CD4-positive, alpha-beta T cell treated with Interleukin-2 at 100 ng/mL for 4 hours (primary cell): ENCODE results near the gene ANKRD36C.
"Not testable (repeated sequence)": the region's sequence is repeated elsewhere in the genome, so short reads cannot be mapped to it uniquely, and the experiment has no call there.

Experiments
- DNase-seq: peaks from one replicate; pipeline ENCODE4 v3.0.0-alpha.2; 2020; ENCODE audit warnings: low spot score

Gene ANKRD36C

DNA sequence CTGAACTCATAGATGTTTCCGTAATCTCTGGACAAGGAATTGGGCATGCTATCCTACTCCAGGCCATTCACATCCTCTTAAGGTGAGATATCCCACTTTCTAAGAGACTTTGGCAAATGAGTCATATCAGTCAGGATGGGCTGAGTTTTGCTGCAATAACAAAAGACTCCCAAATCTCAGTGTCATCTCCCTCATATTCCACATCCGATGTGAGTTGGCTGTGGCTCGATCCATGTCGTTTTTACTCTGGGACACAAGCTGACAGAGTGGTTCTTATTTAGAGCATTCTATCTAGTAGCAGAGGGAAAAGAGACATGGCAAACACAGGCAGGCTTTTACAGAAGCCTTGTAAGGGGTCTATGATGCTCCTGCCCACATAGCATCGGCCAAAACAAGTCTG is 14.6 kb upstream of the ANKRD36C start:
- not testable (repeated sequence) for DNase-seq

- peak; percentile 80 for DNase-seq
Measured at GRCh38 chr2:95992520-95993272, 1.1 kb upstream of the ANKRD36C start.

DNA sequence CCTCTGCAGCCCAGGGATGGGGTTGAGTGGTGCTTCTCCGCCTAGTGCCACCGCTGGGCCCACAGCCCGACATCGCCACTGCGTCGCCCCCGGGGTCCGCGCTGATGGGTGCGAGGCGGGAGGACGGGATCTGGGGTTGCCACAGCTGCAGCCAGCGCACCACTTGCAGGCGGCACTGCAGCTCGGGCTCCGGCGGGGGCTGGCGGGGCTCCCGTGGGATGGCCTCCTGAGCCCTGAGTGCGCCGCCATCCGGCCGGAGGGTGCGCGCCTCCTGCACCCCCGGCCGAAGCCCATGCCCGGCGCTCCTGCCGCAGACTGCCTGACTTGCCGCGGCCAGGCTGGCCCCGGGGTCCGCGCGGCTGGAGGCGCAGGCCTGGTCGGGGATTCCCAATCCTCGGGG is 478 bp upstream of the ANKRD36C start:
- peak; percentile 26 for DNase-seq

DNA sequence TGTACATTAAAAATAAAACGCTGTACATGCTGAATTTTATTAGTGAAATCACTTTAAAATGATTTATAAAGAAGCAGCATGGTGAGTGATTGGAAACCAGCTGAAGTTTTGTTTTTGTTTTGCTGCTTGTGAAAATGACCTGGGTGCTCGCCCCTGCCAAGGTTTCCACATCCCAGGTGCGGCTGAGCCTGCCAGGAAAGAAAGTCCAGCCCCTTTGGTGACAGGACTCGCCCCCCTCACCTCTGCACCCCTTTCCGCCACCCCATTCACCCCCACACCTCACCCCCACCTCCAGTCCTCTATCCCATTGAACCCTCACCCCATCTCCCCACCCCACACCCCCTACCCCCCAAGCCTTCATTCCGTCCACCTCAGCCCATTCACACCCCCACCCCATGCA is 740 bp downstream of the ANKRD36C start:
- not testable (repeated sequence) for DNase-seq

GRCh38 chr2:95951662-95952061 is 40.0 kb downstream of the ANKRD36C start:
- DNase-seq = not testable (repeated sequence)

DNA sequence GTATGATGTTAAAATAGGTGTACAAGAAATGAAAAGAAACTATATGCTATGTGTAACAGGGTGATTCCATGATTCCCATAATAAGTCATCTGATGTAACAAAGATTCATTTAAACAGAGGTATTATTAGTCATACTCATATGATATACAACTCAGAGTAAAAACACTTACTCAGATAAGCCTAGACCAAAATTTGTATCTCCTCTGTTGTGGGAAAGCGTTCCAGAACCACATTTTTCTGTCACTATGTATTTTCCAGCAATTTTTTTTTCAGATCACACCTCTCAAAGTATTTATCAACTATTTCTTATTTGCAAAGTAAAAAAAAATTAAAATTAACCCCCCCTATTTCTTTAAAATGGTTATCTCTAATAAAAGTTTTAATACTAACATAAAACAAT is 43.6 kb downstream of the ANKRD36C start:
- DNase-seq = not testable (repeated sequence)

DNA sequence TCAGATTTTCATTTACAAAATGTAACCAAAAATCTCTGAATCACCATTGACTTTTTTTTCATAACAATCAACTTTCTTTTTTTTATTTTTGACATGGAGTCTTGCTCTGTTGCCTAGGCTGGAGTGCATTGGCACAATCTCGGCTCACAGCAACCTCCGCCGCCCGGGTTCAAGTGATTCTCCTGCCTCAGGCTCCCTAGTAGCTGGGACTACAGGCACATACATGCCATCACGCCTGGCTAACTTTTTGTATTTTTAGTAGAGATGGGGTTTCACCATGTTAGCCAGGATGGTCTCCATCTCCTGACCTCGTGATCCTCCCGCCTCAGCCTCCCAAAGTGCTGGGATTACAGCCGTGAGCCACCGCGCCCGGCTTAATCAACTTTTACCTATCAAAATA is 51.7 kb downstream of the ANKRD36C start:
- DNase-seq = not testable (repeated sequence)

- not testable (repeated sequence) for DNase-seq
Measured at GRCh38 chr2:95930740-95931139, 60.9 kb downstream of the ANKRD36C start.

- not testable (repeated sequence) for DNase-seq
Measured at GRCh38 chr2:95917007-95917406, 74.6 kb downstream of the ANKRD36C start.

- DNase-seq = not testable (repeated sequence)
Measured at GRCh38 chr2:95915131-95915530, 76.5 kb downstream of the ANKRD36C start.

GRCh38 chr2:95911431-95911830 is 80.2 kb downstream of the ANKRD36C start:
- DNase-seq = not testable (repeated sequence)

DNA sequence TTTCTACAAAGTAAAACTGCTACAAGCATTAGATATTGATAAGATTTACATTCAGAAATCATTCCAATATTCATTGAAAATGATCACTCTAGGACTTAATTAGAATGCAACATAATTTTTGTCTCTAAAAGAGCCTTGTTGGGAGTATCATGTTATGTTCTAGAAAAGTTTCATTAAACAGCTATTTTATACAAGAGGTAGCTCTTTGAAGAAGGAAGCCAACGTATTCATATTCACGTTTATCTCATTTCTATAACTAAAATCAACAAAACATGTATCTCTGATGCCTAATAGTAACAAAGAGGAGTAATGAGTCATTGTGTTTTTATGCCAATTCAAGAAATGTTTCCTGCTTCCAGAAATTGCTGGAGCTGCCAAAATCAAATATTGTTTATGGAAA is 97.2 kb downstream of the ANKRD36C start:
- not testable (repeated sequence) for DNase-seq

DNA sequence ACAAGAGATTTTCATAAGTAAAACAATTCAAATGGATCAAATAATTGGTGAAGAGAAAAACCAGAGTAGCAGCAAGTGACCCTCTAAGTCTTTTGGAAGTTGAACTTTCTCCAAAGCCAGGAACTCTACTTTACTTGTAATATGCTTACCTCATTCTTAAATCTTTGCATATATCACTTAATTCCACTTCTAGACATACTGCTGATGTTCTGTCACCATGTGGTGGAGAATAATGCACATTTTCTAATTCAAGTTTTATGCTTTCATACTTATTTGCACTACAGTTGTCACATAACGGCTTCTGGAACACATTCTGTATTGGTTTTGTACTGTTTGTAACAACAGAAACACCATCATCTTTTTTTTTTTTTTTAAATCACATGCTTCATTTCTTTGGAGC is 123.7 kb downstream of the ANKRD36C start:
- not testable (repeated sequence) for DNase-seq

GRCh38 chr2:95867047-95867677 is 124.5 kb downstream of the ANKRD36C start:
- not testable (repeated sequence) for DNase-seq

- DNase-seq = not testable (repeated sequence)
Measured at GRCh38 chr2:95862121-95862520, 129.5 kb downstream of the ANKRD36C start.

DNA sequence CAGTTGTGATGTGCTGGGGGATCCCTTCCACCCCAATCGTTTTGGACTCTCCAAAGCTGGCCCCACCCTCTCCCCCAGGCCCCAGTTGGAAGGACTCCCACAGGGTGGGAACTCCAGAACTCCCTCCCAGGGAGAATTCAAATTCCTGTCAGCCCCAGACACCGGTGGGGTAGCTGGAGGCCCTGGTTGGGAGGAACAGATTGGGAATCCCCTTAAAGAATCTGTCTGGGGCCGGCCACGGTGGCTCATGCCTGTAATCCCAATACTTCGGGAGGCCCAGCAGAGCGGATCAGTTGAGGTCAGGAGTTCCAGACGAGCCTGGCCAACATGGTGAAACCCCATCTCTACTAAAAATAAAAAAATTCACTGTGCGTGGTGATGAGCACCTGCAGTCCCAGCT is 155.5 kb downstream of the ANKRD36C start:
- no peak for DNase-seq

DNA sequence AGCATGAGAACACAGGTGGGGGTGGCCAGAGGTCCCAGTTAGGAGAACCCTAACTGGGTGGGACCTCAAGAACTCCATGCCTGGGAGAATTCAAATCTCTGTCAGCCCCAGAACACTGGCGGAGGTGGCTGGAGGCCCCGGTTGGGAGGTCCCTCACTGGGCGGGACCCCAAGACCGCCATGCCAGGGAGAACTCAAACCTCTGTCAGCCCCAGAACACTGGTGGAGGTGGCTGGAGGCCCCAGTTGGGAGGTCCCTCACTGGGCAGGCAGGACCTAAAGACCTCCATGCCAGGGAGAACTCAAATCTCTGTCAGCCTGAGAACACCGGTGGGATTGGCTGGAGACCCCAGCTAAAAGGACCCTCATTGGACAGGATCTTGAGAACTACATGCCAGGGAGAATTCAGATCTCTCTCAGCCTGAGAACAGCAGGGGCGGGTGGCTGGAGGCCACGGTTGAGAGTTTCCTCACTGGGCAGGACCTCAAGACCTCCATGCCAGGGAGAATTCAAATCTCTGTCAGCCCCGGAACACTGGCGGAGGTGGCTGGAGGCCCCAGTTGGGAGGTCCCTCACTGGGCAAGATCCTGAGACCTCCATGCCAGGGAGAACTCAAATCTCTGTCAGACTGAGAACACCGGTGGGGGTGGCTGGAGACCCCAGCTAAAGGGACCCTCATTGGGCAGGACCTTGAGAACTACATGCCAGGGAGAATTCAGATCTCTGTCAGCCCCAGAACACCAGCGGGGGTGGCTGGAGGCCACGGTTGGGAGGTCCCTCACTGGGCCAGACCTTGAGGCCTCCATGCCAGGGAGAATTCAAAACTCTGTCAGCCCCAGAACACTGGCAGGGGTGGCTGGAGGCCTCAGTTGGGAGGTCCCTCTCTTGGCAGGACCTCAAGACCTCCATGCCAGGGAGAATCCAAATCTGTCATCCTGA is 157.3 kb downstream of the ANKRD36C start:
- DNase-seq = not testable (repeated sequence)

DNA sequence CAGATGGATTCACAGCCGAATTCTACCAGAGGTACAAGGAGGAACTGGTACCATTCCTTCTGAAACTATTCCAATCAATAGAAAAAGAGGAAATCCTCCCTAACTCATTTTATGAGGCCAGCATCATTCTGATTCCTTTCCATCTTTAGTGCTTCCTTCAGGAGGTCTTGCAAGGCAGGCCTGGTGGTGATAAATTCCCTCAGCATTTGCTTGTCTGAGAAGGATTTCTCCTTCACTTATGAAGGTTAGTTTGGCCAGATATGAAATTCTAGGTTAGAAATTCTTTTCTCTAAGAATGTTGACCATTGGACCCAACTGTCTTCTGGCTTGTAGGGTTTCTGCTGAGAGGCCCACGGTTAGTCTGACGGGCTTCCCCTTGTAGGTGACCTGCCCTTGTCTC is 167.4 kb downstream of the ANKRD36C start:
- DNase-seq = not testable (repeated sequence)

GRCh38 chr2:95817521-95817920 is 174.1 kb downstream of the ANKRD36C start:
- not testable (repeated sequence) for DNase-seq

DNA sequence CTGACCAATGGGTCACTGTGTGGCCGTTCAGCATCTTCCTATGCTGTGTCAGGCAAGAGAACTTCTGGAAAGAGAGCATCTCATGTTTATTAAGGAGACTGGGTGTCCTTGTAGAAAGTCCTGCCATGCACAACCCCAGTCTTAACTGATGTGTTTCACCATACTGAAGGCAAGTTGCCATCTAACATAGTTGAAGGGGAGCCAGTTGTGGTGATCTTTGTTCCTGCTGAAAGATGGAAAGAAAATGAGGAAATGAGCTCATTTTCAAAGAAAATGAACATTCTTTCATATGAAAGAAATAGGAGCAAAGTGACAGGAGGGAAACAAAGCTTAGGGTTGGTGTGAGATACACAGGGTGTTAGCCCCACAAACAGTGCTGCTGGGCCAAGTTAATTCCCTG is 178.3 kb downstream of the ANKRD36C start:
- not testable (repeated sequence) for DNase-seq

DNA sequence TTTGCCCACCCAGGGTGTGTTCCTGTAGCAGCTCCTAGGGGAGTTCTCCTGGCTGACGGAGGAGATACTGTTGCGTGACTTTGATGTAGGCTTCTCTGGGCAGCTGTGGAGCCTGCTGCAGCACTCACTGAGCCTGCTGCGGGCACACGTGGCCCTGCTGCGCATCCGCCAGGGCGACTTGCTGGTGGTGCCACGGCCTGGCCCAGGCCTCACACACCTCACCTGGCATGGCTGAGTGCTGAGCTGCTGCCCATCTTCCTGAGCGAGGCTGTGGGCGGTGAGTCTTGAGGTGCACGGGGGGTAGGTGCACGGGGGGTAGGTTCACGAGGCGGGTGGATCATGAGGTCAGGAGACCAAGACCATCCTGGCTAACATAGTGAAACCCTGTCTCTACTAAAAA is 191.7 kb downstream of the ANKRD36C start:
- DNase-seq = no peak

GRCh38 chr2:95799147-95799889 is 192.3 kb downstream of the ANKRD36C start:
- not testable (repeated sequence) for DNase-seq
